GM12891 (cell line): ENCODE measurements around the gene CRY2.

Experiments
- POLR2A ChIP-seq: IDR thresholded peaks from 2 replicates; pipeline ENCODE4 v1.6.1; 2011; ENCODE audit warnings: low read depth, low read length, control low read depth
- POLR2AphosphoS5 ChIP-seq: IDR thresholded peaks from 2 replicates; pipeline ENCODE4 v1.6.1; 2011; ENCODE audit warnings: low read depth, low read length, control low read depth
- TAF1 ChIP-seq: IDR thresholded peaks from 2 replicates; pipeline ENCODE4 v1.6.1; 2011; ENCODE audit warnings: low read depth, low read length, control low read depth

DNA sequence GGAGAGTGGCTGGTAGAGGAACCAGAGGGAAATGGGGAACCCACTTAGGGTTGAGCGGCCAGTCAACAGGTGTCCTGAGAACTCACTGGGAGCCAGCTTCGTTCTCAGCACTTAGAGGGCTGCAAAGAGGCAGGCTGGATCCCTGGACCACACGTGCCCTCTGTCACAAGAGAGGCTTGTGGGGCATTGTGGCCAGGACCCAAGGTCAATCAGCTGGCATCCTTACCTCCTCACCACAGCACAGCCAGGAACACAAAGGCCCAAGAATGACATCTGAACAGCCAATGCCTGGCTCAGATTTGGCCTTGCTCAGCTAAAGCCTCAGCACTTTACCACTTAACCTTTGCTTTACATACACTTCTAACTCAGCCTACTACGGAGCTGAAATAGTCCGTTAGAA, 45.6 kb downstream of the CRY2 start:
- TF ChIP-seq POLR2A: no peak
- TF ChIP-seq POLR2AphosphoS5: no peak
- TF ChIP-seq TAF1: no peak
